Calu3 (cell line): ENCODE results near the gene PTK6. TPM values are rescaled to one million over a fixed set of nuclear protein-coding genes. Genes with fewer than 3 reads are reported as not detected.

Experiments used
- BruUV-seq: library from RNA; stranded (reverse); fragments of 400-500 nt; replicated peaks from 2 replicates; lab custom pipeline; 2021; lab: Mats Ljungman, UMichigan
- CTCF ChIA-PET: fragments of 300-600 bp; sonication (Branson Sonifier 250); formaldehyde crosslinking; loops from one replicate; lab custom pipeline; 2022; ENCODE audit warnings: antibody characterized with exemption; lab: Charles Lee
- DNase-seq: peaks from one replicate; pipeline ENCODE4 v3.0.0; 2022
- H3K27ac Mint-ChIP-seq: one replicate; pipeline ENCODE4 v1.8.0; 2022; ENCODE audit warnings: mixed read lengths; ENCODE audit not compliant: unreplicated experiment
- H3K27me3 Mint-ChIP-seq: one replicate; pipeline ENCODE4 v1.8.0; 2022; ENCODE audit warnings: mixed read lengths; ENCODE audit not compliant: unreplicated experiment
- H3K36me3 Mint-ChIP-seq: one replicate; pipeline ENCODE4 v1.8.0; 2022; ENCODE audit warnings: mild to moderate bottlenecking, moderate library complexity, mixed read lengths; ENCODE audit not compliant: insufficient read depth, unreplicated experiment
- H3K4me1 Mint-ChIP-seq: one replicate; pipeline ENCODE4 v1.8.0; 2022; ENCODE audit warnings: mild to moderate bottlenecking, low read depth, mixed read lengths; ENCODE audit not compliant: unreplicated experiment
- H3K4me3 Mint-ChIP-seq: one replicate; pipeline ENCODE4 v1.8.0; 2022; ENCODE audit warnings: mild to moderate bottlenecking, low read depth, moderate library complexity, mixed read lengths; ENCODE audit not compliant: unreplicated experiment
- H3K9me3 Mint-ChIP-seq: one replicate; pipeline ENCODE4 v1.8.0; 2022; ENCODE audit warnings: low read depth, mixed read lengths; ENCODE audit not compliant: unreplicated experiment
- intact Hi-C: fragments of 100-400 bp; cut with micrococcal nuclease; formaldehyde crosslinking; loops from one replicate; pipeline ENCODE4 v1.10.0; 2022; ENCODE audit not compliant: unreplicated experiment
- total RNA-seq: library from RNA; stranded (reverse); gene quantifications from 2 replicates; pipeline ENCODE4 v1.2.3, GENCODE V29; 2022
- TF ChIP-seq, protein P1 (sequence below): fragments of 200-600 bp; IDR thresholded peaks from one replicate; pipeline ENCODE4 v1.8.0; 2022; ENCODE audit warnings: antibody characterized with exemption; ENCODE audit not compliant: unreplicated experiment

PTK6 gene
- total RNA-seq, 1 experiment from 2014 or later = 15.9 TPM

DNA sequence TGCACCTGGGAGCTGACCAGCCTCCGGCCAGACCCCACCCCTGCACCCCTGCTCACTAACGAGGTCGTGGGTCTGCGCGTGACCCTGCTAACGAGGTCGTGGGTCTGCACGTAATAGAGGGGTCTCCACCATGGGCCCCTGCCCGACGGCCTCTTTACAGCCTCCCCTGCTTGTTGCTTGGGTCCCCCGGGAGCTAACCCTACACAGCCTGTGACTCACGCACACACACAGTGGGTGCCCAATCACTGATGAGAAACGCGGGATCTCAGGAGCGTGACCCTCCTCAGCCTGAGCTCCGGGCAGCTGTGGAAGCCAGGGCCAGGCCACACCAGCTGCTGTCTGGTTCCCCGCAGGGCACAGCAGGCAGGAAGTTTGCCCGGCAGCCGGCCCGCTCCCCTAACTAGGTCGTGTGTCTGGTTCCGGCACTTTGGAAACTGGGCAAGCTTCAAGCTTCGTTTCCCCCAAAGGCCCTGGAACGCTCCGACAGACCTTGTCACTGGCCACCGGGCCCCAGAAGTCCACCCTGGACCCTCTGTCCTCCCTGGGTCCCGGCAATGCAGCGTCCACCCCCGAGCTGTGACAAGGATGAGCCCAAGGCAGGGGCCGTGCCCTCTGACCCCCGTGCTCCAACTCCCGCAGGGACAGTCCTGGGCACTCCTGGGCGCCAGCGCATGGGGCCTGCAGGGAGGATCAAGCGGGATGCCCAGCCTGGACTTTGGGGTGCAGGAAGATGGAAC is 767 bp downstream of the PTK6 start:
- peak; percentile 66 for DNase-seq
- Mint-ChIP-seq H3K36me3 (peaks cover 71% of the 10 kb centered on the region), H3K27ac (peak overlapping the region; percentile 84)

DNA sequence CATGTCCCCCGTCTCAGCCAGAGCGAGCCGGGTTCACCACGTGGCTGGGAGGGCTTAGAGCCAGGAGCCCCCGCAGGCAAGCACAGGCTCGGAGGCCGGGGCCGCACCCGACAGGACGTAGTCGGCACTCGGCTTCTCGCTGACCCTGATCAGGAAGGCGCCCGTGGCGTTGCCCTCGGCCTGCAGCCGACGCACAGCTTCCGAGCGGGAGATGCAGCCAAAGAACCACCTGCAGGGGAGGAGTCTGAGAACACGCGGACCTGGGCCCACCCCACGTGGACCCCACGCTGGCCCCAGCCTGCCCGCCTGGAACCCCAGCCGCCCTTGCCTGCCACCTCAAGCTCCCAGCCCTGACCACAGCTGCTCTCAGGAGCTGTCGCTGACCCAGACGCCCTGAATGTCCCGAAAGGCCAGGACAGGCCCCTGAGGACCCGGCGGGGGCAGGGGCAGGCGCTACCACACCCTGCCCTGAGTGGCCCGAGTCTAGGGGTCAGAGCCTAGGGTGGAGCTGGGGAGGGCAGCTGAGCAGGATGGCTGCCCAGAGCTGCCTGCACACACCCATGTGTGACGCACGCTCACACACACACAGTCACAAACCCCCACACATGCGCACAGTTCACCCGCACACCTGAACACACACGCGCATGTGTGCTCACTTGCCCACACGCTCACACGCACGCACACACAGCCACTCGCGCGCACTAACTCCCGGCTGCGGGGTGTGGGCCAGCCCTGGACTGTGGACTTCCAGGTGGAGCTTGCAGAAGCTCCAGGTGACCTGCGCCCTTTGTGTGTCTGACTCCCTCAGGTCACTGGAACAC is 2.1 kb downstream of the PTK6 start:
- peak overlapping the region; percentile 66 for H3K4me3 Mint-ChIP-seq
- H3K27me3 Mint-ChIP-seq = no peaks in the 10 kb centered on the region
- peak overlapping the region; percentile 77 for H3K27ac Mint-ChIP-seq
- BruUV-seq = no TSS peak
- DNase-seq = peak; percentile 51
- peaks cover 81% of the 10 kb centered on the region for H3K36me3 Mint-ChIP-seq
- no peaks in the 10 kb centered on the region for H3K9me3 Mint-ChIP-seq
- peaks cover 68% of the 10 kb centered on the region for H3K4me1 Mint-ChIP-seq
- TF ChIP-seq, protein P1, sequence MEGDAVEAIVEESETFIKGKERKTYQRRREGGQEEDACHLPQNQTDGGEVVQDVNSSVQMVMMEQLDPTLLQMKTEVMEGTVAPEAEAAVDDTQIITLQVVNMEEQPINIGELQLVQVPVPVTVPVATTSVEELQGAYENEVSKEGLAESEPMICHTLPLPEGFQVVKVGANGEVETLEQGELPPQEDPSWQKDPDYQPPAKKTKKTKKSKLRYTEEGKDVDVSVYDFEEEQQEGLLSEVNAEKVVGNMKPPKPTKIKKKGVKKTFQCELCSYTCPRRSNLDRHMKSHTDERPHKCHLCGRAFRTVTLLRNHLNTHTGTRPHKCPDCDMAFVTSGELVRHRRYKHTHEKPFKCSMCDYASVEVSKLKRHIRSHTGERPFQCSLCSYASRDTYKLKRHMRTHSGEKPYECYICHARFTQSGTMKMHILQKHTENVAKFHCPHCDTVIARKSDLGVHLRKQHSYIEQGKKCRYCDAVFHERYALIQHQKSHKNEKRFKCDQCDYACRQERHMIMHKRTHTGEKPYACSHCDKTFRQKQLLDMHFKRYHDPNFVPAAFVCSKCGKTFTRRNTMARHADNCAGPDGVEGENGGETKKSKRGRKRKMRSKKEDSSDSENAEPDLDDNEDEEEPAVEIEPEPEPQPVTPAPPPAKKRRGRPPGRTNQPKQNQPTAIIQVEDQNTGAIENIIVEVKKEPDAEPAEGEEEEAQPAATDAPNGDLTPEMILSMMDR = no peak
- intact Hi-C loops = loop anchor here (5.0 kb wide), 3 partner anchors 42 to 437 kb away; no protein-coding TSS in a partner anchor
- CTCF ChIA-PET = interaction anchor here (0.7 to 1.5 kb wide), 5 partner anchors 8 to 226 kb away, joined by 3 to 9 read pairs (median 3); no protein-coding TSS in a partner anchor

More for the DNA sequence above, 767 bp downstream of the PTK6 start:
- Mint-ChIP-seq H3K4me3 (peak overlapping the region; percentile 89), H3K4me1 (peaks cover 70% of the 10 kb centered on the region), H3K9me3 (no peaks in the 10 kb centered on the region), H3K27me3 (no peaks in the 10 kb centered on the region)
- CTCF ChIA-PET = interaction anchor here (0.6 to 3.2 kb wide), 13 partner anchors 10 to 444 kb away, joined by 3 to 37 read pairs (median 10); partner anchors contain the start of genes ARFRP1, HELZ2, PPDPF and PRPF6
- TF ChIP-seq, protein P1 = no peak
- intact Hi-C loops = loop anchor here (5.0 kb wide), 3 partner anchors 41 to 436 kb away; no protein-coding TSS in a partner anchor
- BruUV-seq = no TSS peak

DNA sequence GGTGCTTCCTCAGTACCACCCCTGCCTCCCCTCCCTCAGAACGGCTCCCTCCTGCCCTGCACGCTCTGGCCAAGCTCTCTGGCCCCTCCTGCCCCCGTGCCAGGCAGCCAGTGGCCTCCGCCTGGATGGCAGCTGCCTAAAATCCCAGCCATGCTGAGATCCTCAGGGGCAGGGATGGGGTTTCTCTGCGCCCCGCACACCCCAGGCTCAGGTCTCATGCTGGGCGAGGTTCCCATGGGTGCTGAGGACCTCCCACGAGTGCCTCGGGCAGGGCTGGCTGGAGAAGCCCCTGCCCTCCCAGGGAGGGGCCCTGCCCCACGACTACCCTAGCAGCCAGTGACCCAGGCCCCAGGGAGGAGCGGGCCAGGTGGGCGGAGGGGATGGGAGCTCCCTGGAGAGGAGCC is 2.7 kb downstream of the PTK6 start:
- CTCF ChIA-PET = interaction anchor here (0.7 to 1.2 kb wide), 3 partner anchors 50 to 225 kb away, joined by 3 to 9 read pairs (median 3); no protein-coding TSS in a partner anchor
- TF ChIP-seq, protein P1 = no peak
- intact Hi-C loops = no loop called here
- peak overlapping the region; percentile 63 for H3K27ac Mint-ChIP-seq
- peak overlapping the region; percentile 66 for H3K4me3 Mint-ChIP-seq
- H3K27me3 Mint-ChIP-seq = no peaks in the 10 kb centered on the region
- DNase-seq = no peak
- peaks cover 87% of the 10 kb centered on the region for H3K36me3 Mint-ChIP-seq
- peaks cover 62% of the 10 kb centered on the region for H3K4me1 Mint-ChIP-seq
- no peaks in the 10 kb centered on the region for H3K9me3 Mint-ChIP-seq
- BruUV-seq = no TSS peak

DNA sequence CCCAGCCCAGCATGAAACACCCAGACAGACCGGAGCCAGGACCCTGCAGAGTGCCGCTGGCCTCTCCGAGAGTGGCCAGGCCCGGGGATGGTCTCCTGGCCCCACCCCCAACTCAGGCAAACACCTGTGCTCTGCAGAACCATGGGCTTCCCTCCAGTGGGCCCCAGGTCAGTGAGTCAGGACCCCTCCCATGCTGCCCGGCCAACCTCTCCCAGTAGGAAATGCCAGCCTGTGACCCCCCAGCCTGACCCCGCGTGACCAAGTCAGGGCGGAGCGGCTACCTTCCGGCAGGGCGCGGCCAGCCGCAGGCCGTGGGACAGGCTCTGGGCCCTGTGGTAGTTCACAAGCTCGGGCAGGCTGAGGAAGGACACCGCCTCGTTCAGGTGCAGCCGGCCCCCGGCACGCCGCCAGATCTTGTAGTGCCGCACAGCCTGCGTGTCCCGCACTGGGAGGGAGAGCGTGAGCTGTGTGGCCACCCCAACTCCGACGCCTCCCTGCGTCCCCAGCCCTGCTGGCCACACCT is 3.2 kb downstream of the PTK6 start:
- Mint-ChIP-seq H3K9me3 (no peaks in the 10 kb centered on the region), H3K36me3 (peaks cover 87% of the 10 kb centered on the region), H3K4me1 (peaks cover 57% of the 10 kb centered on the region), H3K27me3 (no peaks in the 10 kb centered on the region), H3K27ac (peak overlapping the region; percentile 63), H3K4me3 (peak overlapping the region; percentile 66)
- TF ChIP-seq, protein P1 = no peak
- BruUV-seq = no TSS peak
- DNase-seq = peak; percentile 89
- intact Hi-C loops = no loop called here
- CTCF ChIA-PET = interaction anchor here (0.7 to 1.2 kb wide), 3 partner anchors 50 to 225 kb away, joined by 3 to 9 read pairs (median 3); no protein-coding TSS in a partner anchor
